ENCODE results near the gene FBXW11.

- TF ChIP-seq EP300 (IDR thresholded peaks at IDR 0.05; ENCODE audit: low read depth), result no peak
- TF ChIP-seq CTCF (IDR thresholded peaks at IDR 0.05), result no peak
- TF ChIP-seq POLR2A (IDR thresholded peaks at IDR 0.05), result no peak
- no peak for TF ChIP-seq POLR2AphosphoS5 (IDR thresholded peaks at IDR 0.05)
Observed at GRCh38 chr5:172045315-172045632, 38.8 kb upstream of the FBXW11 start.

Measured in transverse colon (tissue), 4 donors.